ENCODE measurements around the gene ZNF580. TPM values are rescaled to one million over a fixed set of nuclear protein-coding genes. Genes with fewer than 3 reads are reported as not detected.

The ZNF580 gene
- total RNA-seq, 2 experiments from 2014 or later: 24.4 to 50.0 TPM

DNA sequence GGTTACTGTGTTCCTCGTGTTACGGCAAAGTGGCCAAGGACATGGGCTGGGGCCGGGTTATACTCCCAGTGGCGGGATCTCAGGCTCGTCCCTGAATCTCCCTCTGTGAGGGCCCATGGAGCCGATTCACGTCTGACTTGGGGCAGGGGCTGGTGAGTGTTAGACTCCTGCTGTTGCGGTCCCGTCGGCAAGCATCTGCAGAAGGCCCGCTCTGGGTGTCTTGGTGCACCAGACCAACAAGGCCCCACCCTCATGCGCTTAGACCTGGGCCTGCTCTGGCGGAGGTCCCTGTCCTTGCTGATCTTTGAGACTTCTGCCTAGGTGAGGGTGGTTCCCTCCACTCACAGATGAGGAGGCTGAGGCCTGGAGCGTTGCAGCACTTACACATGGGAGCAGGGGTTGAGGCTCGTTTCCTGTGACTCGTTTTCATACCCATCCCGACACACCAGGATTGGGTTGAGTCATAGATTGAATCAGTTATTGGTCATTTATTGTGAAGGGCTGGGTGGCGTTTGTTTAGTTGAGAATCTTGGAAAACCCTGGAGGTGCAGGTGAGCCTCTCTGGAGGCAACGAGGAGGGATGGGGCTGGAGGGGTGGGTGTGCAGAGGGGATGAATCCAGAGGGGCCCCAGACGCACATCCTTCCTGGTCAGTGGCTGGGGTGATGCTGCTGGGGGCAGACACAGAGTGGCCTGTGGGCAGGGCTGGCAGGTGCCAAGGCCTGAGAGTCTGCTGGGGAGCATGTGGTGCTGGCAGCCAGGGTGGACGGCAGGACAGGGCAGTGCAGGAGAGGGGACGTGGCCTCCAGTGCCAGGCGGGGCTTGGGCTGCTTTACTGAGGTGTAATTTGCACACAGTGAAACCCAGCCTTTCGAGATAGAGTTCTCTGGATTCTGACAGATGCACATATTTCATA is 38.8 kb downstream of the ZNF580 start:
- no peaks in the 10 kb centered on the region; the same call in 1 of the 2 replicates for H4K20me1 ChIP-seq (ENCODE audit: insufficient read depth, low read length)
- H3K36me3 ChIP-seq (ENCODE audit: insufficient read depth, low read length): peaks cover 83% of the 10 kb centered on the region
- peaks cover 85% of the 10 kb centered on the region for H3K79me2 ChIP-seq (ENCODE audit: insufficient read depth, low read depth, low read length)
- H3K27ac ChIP-seq (ENCODE audit: low read depth, low read length, poor library complexity, severe bottlenecking): peak overlapping the region; percentile 97
- peak overlapping the region; percentile 95 for H3K4me3 ChIP-seq (ENCODE audit: low read depth, low read length, poor library complexity, severe bottlenecking)
- no peaks in the 10 kb centered on the region for H3K9me3 ChIP-seq (ENCODE audit: low read length)
- intact Hi-C loops (cut with micrococcal nuclease; ENCODE audit: unreplicated experiment): loop anchor here (2.0 to 5.0 kb wide), 3 partner anchors 25 to 153 kb away; partner anchors contain the start of genes NLRP11 and U2AF2
- no TSS peak for BruUV-seq (replicated peaks)
- H3K4me1 ChIP-seq (ENCODE audit: insufficient read depth, low read length, poor library complexity, severe bottlenecking): peaks cover 43% of the 10 kb centered on the region
- TF ChIP-seq CTCF (conservative IDR thresholded peaks at IDR 0.05; ENCODE audit: low read length) (no peak), EZH2phosphoT487 (IDR thresholded peaks at IDR 0.05; ENCODE audit: borderline replicate concordance, low read depth, low read length) (no peak)
- no peak for DNase-seq (ENCODE audit: low spot score)
- peak overlapping the region; percentile 92 for H3K4me2 ChIP-seq (ENCODE audit: low read length)
- no peaks in the 10 kb centered on the region for H3K9me2 ChIP-seq (ENCODE audit: insufficient read depth, low read length)
- POLR2A ChIA-PET: no interaction called here
- H2AFZ ChIP-seq (ENCODE audit: low read length): no peak overlapping the region
- CTCF ChIA-PET (ENCODE audit: unreplicated experiment): no interaction called here

GRCh38 chr19:55680339-55681130 is 39.7 kb downstream of the ZNF580 start:
- no peak overlapping the region for H3K4me3 ChIP-seq (ENCODE audit: low read depth, low read length, poor library complexity, severe bottlenecking)
- H3K36me3 ChIP-seq (ENCODE audit: insufficient read depth, low read length): peaks cover 87% of the 10 kb centered on the region
- no peak overlapping the region for H2AFZ ChIP-seq (ENCODE audit: low read length)
- DNase-seq (ENCODE audit: low spot score): no peak
- intact Hi-C loops (cut with micrococcal nuclease; ENCODE audit: unreplicated experiment): no loop called here
- no peaks in the 10 kb centered on the region for H3K9me3 ChIP-seq (ENCODE audit: low read length)
- peaks cover 42% of the 10 kb centered on the region for H3K4me1 ChIP-seq (ENCODE audit: insufficient read depth, low read length, poor library complexity, severe bottlenecking)
- TF ChIP-seq EZH2phosphoT487 (IDR thresholded peaks at IDR 0.05; ENCODE audit: borderline replicate concordance, low read depth, low read length): no peak
- TF ChIP-seq CTCF (conservative IDR thresholded peaks at IDR 0.05; ENCODE audit: low read length): no peak
- ChIA-PET POLR2A (interaction anchor here (0.6 kb wide), 1 partner anchor 50 kb away, joined by 3 read pairs; no protein-coding TSS in a partner anchor), CTCF (ENCODE audit: unreplicated experiment) (no interaction called here)
- H3K9me2 ChIP-seq (ENCODE audit: insufficient read depth, low read length): no peaks in the 10 kb centered on the region
- H3K4me2 ChIP-seq (ENCODE audit: low read length): no peak overlapping the region
- no peaks in the 10 kb centered on the region; the same call in 1 of the 2 replicates for H4K20me1 ChIP-seq (ENCODE audit: insufficient read depth, low read length)
- peaks cover 84% of the 10 kb centered on the region for H3K79me2 ChIP-seq (ENCODE audit: insufficient read depth, low read depth, low read length)
- BruUV-seq (replicated peaks): no TSS peak
- H3K27ac ChIP-seq (ENCODE audit: low read depth, low read length, poor library complexity, severe bottlenecking): peak overlapping the region; percentile 97

Measured in OCI-LY7 (cell line).